HG03571 (cell line): ENCODE results near the gene GSG1L.

ENCODE experiments used
- ATAC-seq: cut with Tn5 transposase; IDR thresholded peaks from one replicate; pipeline ENCODE4 v1.9.1; 2021; ENCODE audit not compliant: unreplicated experiment

GSG1L gene

GRCh38 chr16:27862953-27863352 lies 200.6 kb downstream of the GSG1L start:
- ATAC-seq, result no peak

DNA sequence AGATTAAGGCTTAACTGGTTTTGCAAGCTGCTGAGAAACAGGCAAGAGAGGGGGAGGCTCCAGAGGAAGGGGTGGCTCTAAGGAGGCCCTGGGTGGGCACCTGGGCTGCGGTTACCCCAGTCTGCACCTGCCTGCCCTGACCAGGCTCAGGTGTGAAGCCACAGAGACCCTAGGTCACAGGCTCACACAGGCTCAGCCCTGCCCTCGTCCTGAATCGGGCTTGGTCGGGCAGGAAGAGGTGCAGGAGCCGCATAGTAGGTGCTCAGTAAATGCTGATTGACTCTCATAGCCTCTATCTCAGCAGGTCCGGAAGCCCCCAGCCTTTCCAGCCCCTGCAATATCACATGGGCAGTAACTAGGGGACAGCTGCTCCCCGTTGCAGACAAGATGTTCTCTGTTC lies 203.4 kb downstream of the GSG1L start:
- no peak for ATAC-seq

GRCh38 chr16:27859020-27859419 lies 204.5 kb downstream of the GSG1L start:
- no peak for ATAC-seq

GRCh38 chr16:27853651-27854050 lies 209.9 kb downstream of the GSG1L start:
- ATAC-seq, result no peak

GRCh38 chr16:27853101-27853500 lies 210.4 kb downstream of the GSG1L start:
- ATAC-seq, result no peak

DNA sequence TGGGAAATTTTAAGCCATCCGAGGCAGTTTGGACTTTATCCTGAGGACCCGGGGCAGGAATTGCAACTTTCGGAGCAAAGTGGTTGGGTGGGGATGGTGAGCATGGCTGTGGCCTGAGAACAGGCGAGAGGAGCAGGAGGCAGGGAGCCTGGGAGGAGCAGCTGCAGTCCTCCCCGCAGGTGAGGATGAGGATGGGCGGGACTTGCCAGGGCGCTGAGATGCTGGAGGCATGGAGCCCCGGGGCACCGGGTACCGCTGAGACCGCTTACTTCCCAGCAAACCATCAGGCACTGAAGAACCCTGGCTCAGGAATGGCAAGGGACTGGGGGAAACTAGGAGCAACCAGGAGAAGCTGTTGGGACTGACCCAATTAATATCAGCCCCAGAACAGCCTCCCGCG lies 210.8 kb downstream of the GSG1L start:
- no peak for ATAC-seq

- ATAC-seq, result no peak
These were observed 211.4 kb downstream of the GSG1L start for GRCh38 chr16:27852116-27852515.

DNA sequence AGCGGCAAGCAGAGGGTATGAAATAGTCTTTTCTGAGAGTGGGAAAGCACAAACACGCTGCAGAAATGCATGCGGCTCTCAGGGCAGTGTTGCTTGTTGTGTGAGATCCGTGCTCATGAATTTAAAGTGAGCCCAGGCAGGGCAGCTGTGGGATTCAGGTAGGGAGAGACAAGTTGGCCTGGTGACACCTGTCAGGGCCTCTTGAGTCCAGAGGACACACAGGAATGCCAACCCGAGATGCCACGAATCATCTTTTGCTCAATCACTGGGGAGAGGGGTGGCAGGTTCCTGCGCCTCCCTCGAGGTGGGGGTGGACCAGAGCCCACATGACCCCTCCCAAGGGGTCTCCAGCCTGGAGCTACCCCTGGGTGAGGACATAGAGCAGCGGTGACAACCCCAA lies 211.9 kb downstream of the GSG1L start:
- no peak for ATAC-seq

DNA sequence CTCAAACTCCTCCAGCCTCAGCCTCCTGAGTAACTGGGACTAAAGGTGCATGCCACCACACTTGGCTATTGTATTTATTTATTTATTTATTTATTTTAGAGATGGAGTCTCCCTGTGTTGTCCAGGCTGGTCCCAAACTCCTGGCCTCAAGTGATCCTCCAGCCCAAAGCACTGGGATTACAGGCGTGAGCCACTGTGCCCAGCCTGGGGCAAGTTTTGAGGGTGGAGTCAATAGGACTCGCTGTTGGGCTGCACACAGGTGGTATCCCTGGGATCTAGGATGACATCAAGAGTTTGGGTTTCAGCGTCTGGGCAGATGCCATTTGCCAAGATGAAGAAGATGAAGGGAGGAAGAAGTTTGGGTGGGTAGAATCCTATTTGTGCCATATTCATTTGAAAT lies 213.9 kb downstream of the GSG1L start:
- ATAC-seq, result no peak

GRCh38 chr16:27847030-27847550 lies 216.4 kb downstream of the GSG1L start:
- ATAC-seq, result no peak

DNA sequence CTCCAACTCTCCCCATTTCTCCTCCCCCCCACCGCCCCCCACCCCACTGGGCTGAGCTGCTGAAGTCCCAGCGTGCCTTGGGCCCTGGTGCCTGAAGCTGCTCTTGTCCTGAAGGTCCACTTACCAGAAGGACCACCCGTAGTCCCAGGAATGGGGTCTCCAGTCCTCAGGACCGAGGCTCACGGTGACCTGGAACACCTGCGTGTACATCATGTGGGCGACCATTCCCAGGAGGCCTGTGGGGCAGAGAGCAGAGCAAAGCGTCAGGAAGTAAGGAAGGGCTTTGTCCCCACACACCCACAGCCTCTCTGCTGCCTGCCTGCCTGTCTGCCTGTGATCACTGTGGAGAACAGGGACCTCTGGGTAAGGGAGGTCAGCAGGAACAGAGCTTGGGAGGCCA lies 218.7 kb downstream of the GSG1L start:
- no peak for ATAC-seq

GRCh38 chr16:27843800-27844199 lies 219.7 kb downstream of the GSG1L start:
- no peak for ATAC-seq

- ATAC-seq, result no peak
These were observed 221.6 kb downstream of the GSG1L start for GRCh38 chr16:27841911-27842310.

DNA sequence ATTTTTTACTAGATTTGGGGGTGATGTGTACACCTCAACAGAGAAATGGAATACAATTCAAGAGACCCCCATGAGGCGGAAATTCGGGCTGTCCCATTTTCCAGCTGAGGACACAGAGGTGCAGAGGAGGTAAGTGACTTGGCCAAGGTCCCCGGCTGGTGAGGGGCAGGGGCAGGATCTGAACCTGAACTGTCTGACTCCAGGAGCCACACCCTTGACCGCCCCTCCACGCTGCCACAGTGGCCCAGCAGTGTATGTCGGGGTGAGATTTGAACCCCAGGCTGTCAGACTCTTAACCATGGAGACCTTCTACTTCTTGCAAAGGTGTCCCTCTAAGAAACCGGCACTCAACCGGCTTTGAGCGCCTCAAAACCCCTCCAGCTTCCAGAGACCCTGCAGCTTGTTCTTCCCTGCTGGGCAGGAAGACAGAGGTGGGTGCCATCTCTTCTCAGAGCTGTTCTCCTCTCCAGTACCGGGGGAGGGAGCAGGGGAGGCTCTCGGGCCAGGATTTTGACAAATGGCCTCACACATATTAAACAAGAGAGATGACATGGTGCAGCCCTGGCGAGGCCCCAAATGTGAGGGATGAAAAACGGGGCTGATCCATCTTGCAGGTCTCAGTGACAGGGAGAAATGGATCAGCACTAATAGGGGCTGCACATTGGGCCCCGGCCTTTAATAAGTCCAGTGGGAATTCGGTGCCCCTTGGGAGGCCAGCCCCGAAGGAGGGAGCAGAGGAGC lies 222.3 kb downstream of the GSG1L start:
- ATAC-seq, result no peak

DNA sequence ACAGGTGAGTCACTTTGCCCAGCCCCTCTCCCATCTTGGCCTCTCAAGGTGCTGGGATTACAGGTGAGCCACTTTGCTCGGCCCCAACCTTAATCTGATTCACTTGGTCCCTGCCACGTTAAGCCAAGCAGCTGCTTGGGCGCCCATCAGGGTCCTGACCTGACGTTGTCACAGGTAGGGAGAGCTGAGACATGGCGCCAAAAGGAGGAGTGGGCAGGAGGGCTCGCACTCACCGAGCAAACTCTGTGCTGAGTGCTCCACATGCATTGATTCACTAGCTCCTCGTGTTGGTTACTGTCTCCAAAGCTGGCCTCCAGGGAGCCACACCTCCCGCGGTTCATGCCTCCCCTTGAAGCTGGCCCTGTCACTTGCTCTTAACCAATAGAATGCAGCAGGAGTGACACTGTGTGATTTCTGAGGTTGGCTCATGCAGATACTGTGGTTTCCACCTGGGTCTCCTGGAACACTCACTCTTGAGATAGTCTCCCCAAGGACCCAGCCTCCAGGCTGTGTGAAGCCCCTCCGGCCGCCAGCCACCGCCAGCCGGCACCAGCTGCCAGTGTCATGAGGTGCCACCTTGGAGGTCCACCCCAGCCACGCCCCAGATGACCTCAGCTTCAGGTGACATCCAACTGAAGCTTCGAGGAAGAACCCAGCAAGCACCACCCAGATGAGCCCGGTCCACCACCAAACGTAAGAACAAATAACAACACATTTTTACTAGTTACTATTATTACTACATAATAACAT lies 223.0 kb downstream of the GSG1L start:
- ATAC-seq, result no peak

- ATAC-seq, result no peak
These were observed 224.1 kb downstream of the GSG1L start for GRCh38 chr16:27839419-27839818.

DNA sequence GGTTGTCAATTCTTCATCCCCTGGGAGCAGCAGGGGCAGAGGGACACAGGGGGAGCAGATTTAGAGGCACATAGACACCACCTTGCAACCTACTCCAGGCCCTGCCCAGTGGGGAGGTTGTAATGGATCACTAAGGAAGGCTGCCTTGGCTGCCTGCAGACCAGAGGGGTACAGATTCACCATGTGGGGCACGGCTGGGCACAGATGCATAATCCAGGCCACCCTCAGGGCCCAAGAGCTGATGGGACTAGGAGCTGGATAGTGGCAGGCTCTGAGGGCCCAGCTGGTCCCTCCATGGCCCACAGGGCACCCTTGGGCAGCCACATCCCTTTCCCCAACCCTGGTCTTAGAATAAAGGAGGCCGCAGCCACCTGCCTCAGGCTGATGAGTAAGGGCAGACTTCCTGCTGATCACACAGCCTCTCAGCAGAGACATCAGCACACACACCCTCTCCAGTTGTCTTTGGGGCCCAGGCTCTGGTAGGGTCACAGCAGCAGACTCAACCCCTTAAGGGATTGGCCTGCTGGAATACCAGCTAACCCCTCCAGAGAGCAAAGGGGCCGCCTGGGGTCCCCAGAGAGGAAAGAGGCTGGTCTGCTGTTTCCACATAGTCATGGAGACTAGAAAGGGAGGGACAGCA lies 224.9 kb downstream of the GSG1L start:
- no peak for ATAC-seq

- no peak for ATAC-seq
These were observed 233.5 kb downstream of the GSG1L start for GRCh38 chr16:27829975-27830374.

GRCh38 chr16:27828671-27829070 lies 234.8 kb downstream of the GSG1L start:
- no peak for ATAC-seq

GRCh38 chr16:27827765-27828164 lies 235.7 kb downstream of the GSG1L start:
- no peak for ATAC-seq

DNA sequence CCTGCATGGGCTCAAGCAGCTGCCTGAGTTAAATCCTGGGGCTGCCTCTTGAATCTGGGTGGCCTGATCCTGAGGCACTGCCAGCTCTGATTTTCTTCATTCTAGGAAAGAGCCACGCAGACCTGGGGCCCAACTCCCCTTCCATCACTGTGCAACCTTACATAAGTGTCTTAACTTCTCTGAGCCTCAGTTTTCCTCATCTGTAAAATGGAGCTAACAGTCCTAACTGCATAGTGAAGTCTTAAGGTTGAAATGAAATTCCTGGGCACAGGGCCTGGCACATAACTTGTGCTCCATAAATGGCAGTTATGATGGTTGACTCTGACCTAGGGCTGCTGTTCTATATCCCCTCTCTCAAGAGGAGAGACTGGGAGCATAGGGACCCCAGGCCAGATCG lies 236.6 kb downstream of the GSG1L start:
- ATAC-seq, result no peak
